Body of pancreas (tissue), 4 donors: ENCODE results near the gene MAT2A.
"Not testable (repeated sequence)": the region's sequence is repeated elsewhere in the genome, so short reads cannot be mapped to it uniquely, and the experiment has no call there.

Source experiments
- CTCF ChIP-seq, 7 experiments: fragments of 450-650 bp in 4 of 7; fragments of 200-600 bp in 3 of 7; sonication (generic) in 3 of 7; IDR thresholded peaks; one replicate each; pipeline ENCODE4 v1.5.1; 2016 to 2019; ENCODE audit warnings: antibody characterized with exemption in 7 of 7
- POLR2A ChIP-seq, 3 donors: fragments of 450-650 bp; IDR thresholded peaks; one replicate each; pipeline ENCODE4 v1.6.1; 2016; ENCODE audit warnings: antibody characterized with exemption in 3 of 3, mild to moderate bottlenecking in 2 of 3

DNA sequence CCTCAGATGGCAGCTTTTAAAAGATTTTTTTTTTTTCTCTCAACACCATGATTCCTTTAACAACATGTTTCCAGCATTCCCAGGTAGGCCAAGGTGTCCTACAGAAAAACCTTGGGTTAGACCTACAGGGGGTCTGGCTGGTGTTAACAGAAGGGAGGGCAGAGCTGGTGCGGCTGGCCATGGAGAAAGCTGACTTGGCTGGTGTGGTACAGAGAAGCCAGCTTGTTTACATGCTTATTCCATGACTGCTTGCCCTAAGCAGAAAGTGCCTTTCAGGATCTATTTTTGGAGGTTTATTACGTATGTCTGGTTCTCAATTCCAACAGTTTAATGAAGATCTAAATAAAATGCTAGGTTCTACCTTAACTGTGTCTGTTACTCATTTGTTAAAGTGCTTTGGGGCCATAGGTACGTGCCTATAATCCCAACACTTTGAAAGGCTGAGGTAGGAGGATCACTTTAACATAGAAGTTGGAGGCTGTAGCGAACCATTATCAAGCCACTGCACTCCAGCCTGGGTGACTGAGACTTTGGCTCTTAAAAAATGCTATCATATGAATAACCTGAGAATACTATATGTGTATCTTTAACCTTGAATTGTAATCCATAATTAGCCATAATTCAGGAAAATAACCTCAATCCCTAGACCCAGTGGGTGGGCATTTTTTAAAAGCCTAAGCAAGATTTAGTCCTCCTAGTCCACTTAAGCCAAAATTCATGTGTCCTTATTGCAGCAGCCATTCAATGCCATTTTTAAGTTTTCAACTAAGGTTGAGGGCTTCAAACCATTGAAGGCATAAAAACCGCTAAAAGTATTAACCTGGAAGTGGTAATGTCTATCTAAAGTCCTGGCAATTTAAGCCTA, 6.2 kb downstream of the MAT2A start:
- not testable (repeated sequence) for TF ChIP-seq CTCF, POLR2A (IDR thresholded peaks at IDR 0.05)
